ENCODE data around the gene CDH18.

Gene CDH18

GRCh38 chr5:19927919-19928318, 60.1 kb downstream of the CDH18 start:
- no peak for DNase-seq

DNA sequence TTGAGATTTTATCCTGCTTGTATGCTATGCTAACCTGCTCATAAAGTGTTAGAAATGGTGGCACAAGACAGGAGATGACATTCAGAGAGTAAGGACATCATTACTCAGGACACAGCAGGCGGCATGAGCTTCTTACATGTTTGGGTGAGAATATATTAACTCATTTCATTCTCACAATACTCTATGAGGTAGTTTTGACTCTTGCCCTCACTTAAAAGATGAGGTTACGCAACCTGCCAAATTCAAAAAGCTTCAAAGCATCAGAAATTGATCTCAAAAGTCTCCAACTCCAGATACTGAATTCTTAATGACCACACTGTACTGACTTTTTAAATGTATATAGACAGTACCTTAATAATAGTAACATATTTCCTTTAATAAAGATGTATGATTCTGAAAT, 60.8 kb downstream of the CDH18 start:
- DNase-seq, result no peak

DNA sequence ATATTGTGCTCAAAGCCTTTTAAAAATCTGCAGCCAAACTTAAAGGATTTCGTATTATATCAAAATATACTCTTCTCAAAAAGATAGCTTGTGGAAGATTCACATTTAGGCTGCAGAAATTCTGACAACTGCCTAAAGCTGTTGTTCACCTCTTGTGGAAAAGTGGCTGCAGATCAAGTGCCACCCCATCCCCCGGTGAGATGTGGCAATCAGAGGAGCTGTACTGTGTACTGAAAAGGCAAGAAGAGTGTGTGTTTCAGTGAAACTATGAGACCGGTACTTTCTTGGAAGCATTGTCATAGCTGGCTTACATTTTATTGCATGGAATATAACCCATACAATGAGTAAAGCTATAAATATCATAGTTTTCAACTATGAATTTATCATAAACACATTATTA, 64.3 kb downstream of the CDH18 start:
- DNase-seq, result no peak

DNA sequence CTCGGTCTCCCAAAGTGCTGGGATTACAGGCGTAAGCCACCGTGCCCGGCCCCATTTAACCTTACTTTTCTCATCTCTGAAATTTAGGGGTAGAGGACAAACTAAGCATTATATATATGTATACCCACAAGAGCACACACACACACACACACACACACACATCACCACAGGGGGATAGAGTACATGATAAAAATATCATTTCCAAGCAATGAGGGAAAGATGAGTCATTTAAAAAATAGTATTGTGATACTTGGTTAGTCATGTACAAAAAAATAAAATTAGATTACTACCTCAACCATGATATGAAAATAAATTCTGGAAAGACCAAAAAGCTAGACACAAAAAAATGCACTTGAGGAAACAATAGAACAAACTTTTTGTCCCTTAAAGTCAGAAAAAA, 67.2 kb downstream of the CDH18 start:
- DNase-seq, result no peak

GRCh38 chr5:19918780-19919179, 69.2 kb downstream of the CDH18 start:
- DNase-seq, result no peak

- DNase-seq, result no peak
Measured at GRCh38 chr5:19917588-19918122, 70.3 kb downstream of the CDH18 start.

DNA sequence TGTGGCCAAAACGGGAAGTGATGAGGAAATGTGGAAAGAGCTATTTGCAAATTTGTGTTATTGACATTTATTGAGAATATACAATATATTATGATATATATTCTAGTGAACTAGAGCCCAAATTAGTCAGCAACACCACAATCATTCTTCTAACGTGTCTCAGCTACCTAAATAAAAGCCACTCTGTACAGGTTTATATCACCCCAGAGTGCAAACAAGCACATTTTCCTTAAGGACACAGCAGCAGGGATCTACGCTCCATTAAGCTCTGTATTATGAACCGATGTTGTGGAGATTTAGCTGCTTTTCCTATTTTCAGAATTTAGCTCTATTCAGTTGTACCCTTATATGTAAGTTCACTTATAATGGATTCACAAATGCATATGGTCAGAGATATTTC, 77.9 kb downstream of the CDH18 start:
- no peak for DNase-seq

GRCh38 chr5:19904766-19905165, 83.2 kb downstream of the CDH18 start:
- DNase-seq, result no peak

DNA sequence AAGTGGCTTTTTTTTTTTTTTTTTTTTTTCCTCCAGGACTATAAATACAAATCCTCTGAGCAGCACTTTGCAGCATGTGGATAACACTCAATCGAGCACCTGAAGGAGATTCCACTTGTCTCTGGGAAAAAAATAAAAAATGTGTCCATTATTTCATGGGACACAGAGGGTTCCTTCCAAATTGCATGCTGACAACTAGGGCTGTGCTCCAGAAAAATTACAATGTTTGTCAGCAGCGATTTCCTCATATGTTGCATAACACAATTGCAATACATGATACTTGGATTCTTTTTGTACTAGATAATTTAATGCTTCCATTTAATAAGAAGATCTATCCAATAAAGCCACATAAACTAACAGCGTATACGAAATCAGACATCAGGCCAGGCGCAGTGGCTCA, 84.4 kb downstream of the CDH18 start:
- no peak for DNase-seq

- DNase-seq, result no peak
Measured at GRCh38 chr5:19902316-19902934, 85.6 kb downstream of the CDH18 start.

GRCh38 chr5:19900269-19900668, 87.7 kb downstream of the CDH18 start:
- DNase-seq, result no peak

DNA sequence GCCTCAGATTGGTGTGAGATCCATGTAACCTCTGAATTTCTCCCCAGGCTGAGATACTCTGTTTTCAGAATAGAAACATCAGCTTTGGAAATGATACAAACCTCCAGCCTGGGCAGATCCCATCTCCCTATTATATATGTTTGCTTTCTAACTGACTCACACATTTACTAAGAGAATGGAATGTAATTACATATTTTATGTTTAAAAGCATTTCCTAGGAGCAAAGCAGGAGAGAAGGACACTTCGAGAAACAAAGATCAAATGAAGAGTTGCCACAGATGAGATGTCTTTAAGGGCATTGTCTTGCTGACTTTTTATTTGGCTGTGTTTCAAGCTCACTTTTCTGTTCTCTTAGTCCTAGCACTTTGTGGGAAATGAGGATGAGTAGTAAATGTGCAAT, 96.3 kb downstream of the CDH18 start:
- DNase-seq, result no peak

- no peak for DNase-seq
Measured at GRCh38 chr5:19886123-19886917, 101.7 kb downstream of the CDH18 start.

DNA sequence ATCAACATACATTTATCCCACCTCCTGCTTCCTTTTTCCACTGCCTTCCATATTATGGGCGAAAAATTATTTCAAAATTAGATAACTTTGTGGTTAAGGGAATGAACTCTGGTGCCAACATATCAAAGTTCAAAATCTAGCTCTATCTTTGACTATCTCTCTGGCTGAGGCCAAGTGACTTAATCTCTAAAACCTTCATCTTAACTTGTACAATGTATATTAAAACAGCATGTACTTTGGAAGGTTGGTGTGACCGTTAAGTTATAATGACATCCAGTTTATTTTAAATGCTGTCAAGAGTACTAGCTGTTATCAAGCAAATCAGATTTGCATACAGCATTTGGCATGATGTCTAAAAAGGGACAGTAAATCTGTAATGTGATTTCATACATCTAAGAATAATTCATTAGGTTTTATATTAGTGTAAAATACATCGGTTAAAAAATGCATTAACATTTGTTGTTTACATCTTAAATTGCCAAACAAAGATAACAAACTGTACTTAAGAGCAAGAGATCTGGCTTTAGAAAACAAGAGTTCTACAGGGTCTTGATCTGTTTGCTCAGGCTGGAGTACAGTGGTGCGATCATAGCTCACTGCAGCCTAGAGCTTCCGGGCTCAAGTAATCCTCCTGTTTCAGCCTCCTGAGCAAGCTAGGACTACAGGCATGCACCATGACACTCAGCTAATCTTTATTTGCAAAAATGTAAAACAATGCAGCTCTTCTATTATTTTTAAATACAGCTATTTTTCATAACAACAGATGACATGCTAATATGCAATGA, 102.8 kb downstream of the CDH18 start:
- no peak for DNase-seq

DNA sequence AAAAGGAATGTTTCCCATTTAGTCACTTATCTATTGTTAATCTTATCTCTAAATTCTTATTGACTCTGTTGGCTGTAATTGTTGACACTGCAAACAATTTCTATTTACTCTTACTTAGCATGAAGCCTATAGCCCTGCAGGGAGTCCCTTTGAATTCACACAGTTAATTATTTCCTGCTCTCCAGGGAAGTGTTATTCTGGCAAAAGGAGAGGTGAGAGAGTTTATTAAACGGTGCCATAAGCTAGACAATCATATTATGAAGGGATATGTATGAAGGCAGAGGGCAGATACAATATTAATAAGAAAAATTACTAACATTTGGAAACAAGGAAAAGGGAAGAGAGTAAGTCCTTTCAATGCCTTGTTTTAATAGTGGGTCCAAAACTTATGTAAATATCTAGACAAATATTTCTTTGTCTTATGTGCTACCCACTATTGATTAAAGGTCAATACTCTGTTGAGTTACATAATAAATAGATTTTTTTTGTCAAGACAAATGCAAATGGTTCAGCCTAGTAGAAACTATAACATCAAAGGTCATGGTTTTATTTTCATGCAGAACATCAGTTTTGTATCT, 107.1 kb downstream of the CDH18 start:
- DNase-seq, result no peak

DNA sequence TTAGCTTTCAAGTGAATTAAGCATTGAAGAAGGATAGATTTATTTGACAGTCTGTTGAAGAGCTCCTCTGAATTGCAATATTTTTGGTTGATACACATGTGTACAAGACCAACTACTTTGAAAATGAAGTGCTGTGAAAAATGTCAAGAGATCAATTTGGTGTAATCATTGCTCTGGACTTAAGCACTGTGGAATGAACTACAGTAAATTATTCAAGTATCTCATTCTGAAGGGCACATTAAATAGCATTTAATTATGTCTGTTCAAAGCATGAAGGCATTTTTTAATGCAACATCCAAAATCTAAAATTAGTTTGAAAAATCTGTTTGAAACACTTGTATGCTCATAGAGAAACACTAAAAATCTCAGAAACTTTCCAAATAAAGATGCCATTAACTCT, 107.5 kb downstream of the CDH18 start:
- no peak for DNase-seq

DNA sequence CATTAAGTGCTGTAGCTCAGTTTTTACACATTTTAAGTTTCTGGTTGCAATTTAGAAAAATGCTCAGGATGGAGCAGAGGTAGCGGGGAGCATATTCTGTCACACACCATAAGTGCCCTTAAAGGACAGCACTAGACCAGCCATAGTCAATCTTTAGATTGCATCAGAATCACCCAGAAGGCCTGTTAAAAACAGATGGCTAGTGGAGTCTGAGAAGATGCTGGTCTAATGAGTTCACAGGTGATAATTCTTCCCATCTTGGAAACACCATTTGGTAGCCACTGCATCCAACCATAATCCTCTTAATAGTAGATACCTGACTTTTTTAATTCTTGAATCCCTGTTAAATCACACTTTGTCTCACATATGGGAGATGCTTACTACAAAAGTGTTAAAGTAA, 113.2 kb downstream of the CDH18 start:
- no peak for DNase-seq

- DNase-seq, result no peak
Measured at GRCh38 chr5:19866090-19866450, 121.9 kb downstream of the CDH18 start.

- no peak for DNase-seq
Measured at GRCh38 chr5:19865336-19866089, 122.5 kb downstream of the CDH18 start.

DNA sequence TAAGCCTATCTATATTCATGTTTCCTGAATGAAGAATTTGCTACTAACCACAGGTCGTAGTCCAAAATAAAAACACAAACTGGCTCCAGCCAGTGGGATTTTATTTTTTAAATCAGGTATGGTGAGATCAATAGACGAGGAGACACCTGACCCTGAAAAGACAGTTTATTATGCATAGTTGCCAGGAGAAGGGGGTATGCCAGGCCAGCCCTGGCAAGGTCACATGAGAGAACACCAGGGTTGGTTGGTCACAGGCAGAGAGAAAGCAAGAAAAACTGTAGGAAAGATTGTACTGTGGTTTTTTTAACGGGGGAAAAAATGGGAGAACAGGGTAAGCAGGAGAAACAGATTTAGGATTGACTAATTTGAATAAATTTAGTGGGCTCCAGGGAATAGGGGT, 125.3 kb downstream of the CDH18 start:
- DNase-seq, result no peak

- no peak for DNase-seq
Measured at GRCh38 chr5:19859020-19859419, 129.0 kb downstream of the CDH18 start.

GRCh38 chr5:19855931-19856330, 132.1 kb downstream of the CDH18 start:
- DNase-seq, result no peak

DNA sequence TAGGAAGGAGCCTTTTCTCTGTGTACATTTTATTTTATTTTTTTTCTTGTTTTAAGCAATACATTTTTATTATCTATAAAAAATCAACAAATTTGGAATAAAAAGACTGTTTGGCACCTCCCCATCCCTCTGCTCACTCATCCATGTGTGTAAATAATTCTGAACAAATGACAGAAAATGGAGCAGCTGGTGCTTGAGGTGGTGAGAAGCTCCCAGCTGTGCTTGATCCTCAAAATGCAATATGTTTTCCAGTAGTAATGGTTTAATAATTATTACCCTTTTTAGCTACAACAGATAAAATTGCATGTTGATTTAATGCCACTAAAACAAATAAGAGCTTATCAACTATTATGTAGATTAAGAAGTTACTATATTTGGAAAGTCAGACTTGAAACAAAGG, 132.5 kb downstream of the CDH18 start:
- DNase-seq, result no peak

All from T-helper 9 cell (primary cell).